H9 (cell line): ENCODE results near the gene CELF6. TPM values are rescaled to one million over a fixed set of nuclear protein-coding genes. Genes with fewer than 3 reads are reported as not detected.

Source experiments
- DNase-seq: peaks from one replicate; pipeline ENCODE4 v3.0.0-alpha.2; 2017
- H2AFZ ChIP-seq: one replicate; pipeline ENCODE4 v1.6.1; 2013; ENCODE audit warnings: mild to moderate bottlenecking, low read length, control low read depth, moderate library complexity
- H2AK5ac ChIP-seq: 2 replicates; pipeline ENCODE4 v1.6.1; 2013; ENCODE audit warnings: low read length, control low read depth, mixed read lengths; ENCODE audit not compliant: insufficient read length
- H2BK120ac ChIP-seq: one replicate; pipeline ENCODE4 v1.6.1; 2013; ENCODE audit warnings: low read depth, mild to moderate bottlenecking, low read length, control low read depth, inconsistent platforms; ENCODE audit not compliant: poor library complexity, severe bottlenecking
- H2BK12ac ChIP-seq: 2 replicates; pipeline ENCODE4 v1.6.1; 2013; ENCODE audit warnings: low read length, control low read depth, mixed read lengths, low read depth; ENCODE audit not compliant: insufficient read length
- H2BK15ac ChIP-seq: 2 replicates; pipeline ENCODE4 v1.6.1; 2013; ENCODE audit warnings: low read depth, low read length, control low read depth
- H2BK20ac ChIP-seq: one replicate; pipeline ENCODE4 v1.6.1; 2013; ENCODE audit warnings: low read depth, mild to moderate bottlenecking, low read length, control low read depth, inconsistent platforms; ENCODE audit not compliant: poor library complexity, severe bottlenecking
- H2BK5ac ChIP-seq: 2 replicates; pipeline ENCODE4 v1.6.1; 2013; ENCODE audit warnings: low read length, control low read depth, mixed read lengths; ENCODE audit not compliant: insufficient read length
- H3K14ac ChIP-seq: 2 replicates; pipeline ENCODE4 v1.6.1; 2013; ENCODE audit warnings: low read length, control low read depth; ENCODE audit not compliant: insufficient read depth
- H3K18ac ChIP-seq: 2 replicates; pipeline ENCODE4 v1.6.1; 2013; ENCODE audit warnings: low read depth, mild to moderate bottlenecking, mixed read lengths, low read length, control low read depth; ENCODE audit not compliant: insufficient read length
- H3K23ac ChIP-seq: 2 replicates; pipeline ENCODE4 v1.6.1; 2013; ENCODE audit warnings: low read length, control low read depth, mixed read lengths, low read depth; ENCODE audit not compliant: insufficient read length
- H3K23me2 ChIP-seq: 2 replicates; pipeline ENCODE4 v1.6.1; 2013; ENCODE audit warnings: low read depth, mild to moderate bottlenecking, mixed read lengths, low read length, control low read depth; ENCODE audit not compliant: insufficient read length, poor library complexity, severe bottlenecking
- H3K27ac ChIP-seq: 2 replicates; pipeline ENCODE4 v1.5.1; 2013; ENCODE audit warnings: low read length, control low read depth, mixed read lengths, low read depth; ENCODE audit not compliant: insufficient read length
- H3K27me3 ChIP-seq: 2 replicates; pipeline ENCODE4 v1.6.1; 2013; ENCODE audit warnings: low read length, control low read depth, inconsistent platforms; ENCODE audit not compliant: insufficient read depth
- H3K4ac ChIP-seq: 2 replicates; pipeline ENCODE4 v1.6.1; 2013; ENCODE audit warnings: low read depth, mild to moderate bottlenecking, control low read depth, inconsistent platforms, low read length, moderate library complexity
- H3K4me1 ChIP-seq: 2 replicates; pipeline ENCODE4 v1.6.1; 2013; ENCODE audit warnings: low read length, control low read depth, inconsistent platforms; ENCODE audit not compliant: insufficient read depth
- H3K4me2 ChIP-seq: 2 replicates; pipeline ENCODE4 v1.6.1; 2013; ENCODE audit warnings: low read length, control low read depth, mixed read lengths; ENCODE audit not compliant: insufficient read length, insufficient read depth
- H3K56ac ChIP-seq: 2 replicates; pipeline ENCODE4 v1.6.1; 2013; ENCODE audit warnings: low read depth, mild to moderate bottlenecking, mixed read lengths, low read length, control low read depth; ENCODE audit not compliant: insufficient read length
- H3K79me1 ChIP-seq: 2 replicates; pipeline ENCODE4 v1.6.1; 2013; ENCODE audit warnings: low read depth, mild to moderate bottlenecking, moderate library complexity, low read length, control low read depth, inconsistent platforms; ENCODE audit not compliant: insufficient read depth, poor library complexity, severe bottlenecking
- H3K79me2 ChIP-seq: 2 replicates; pipeline ENCODE4 v1.6.1; 2013; ENCODE audit warnings: low read length, control low read depth, inconsistent platforms; ENCODE audit not compliant: insufficient read depth
- H3K9ac ChIP-seq: 2 replicates; pipeline ENCODE4 v1.6.1; 2013; ENCODE audit warnings: low read length, control low read depth, mixed read lengths; ENCODE audit not compliant: insufficient read length; ENCODE audit errors: extremely low read depth
- H3K9me3 ChIP-seq: one replicate; pipeline ENCODE4 v1.6.1; 2013; ENCODE audit warnings: low read depth, low read length, inconsistent platforms; ENCODE audit not compliant: control insufficient read depth
- H3T11ph ChIP-seq: one replicate; pipeline ENCODE4 v1.6.1; 2013; ENCODE audit warnings: mild to moderate bottlenecking, low read length, control low read depth, inconsistent platforms
- H4K20me1 ChIP-seq: one replicate; pipeline ENCODE4 v1.6.1; 2013; ENCODE audit not compliant: control insufficient read depth, insufficient read length, insufficient read depth
- H4K5ac ChIP-seq: 2 replicates; pipeline ENCODE4 v1.6.1; 2013; ENCODE audit warnings: low read depth, mild to moderate bottlenecking, mixed read lengths, low read length, control low read depth; ENCODE audit not compliant: insufficient read length
- H4K8ac ChIP-seq: replicated peaks from 2 replicates; pipeline ENCODE4 v1.6.1; 2013; ENCODE audit warnings: low read length, control low read depth, mixed read lengths, low read depth; ENCODE audit not compliant: insufficient read length
- H4K91ac ChIP-seq: 2 replicates; pipeline ENCODE4 v1.6.1; 2013; ENCODE audit warnings: low read depth, mild to moderate bottlenecking, moderate library complexity, mixed read lengths, low read length, control low read depth; ENCODE audit not compliant: insufficient read length
- H3K27ac Mint-ChIP-seq, 3 experiments: 2 replicates in 2 of 3; 3 replicates in 1 of 3; pipeline ENCODE4 v1.8.0; 2020 to 2021; ENCODE audit warnings: mixed read lengths in 3 of 3, mild to moderate bottlenecking in 1 of 3, moderate library complexity in 1 of 3
- H3K27me3 Mint-ChIP-seq: 2 replicates; pipeline ENCODE4 v1.8.0; 2021; ENCODE audit warnings: low read depth, mild to moderate bottlenecking, moderate library complexity, mixed read lengths
- H3K36me3 Mint-ChIP-seq, 3 experiments: 2 replicates in 2 of 3; 3 replicates in 1 of 3; pipeline ENCODE4 v1.8.0; 2020 to 2021; ENCODE audit warnings: low read depth in 3 of 3, mixed read lengths in 3 of 3; ENCODE audit not compliant: insufficient read depth in 1 of 3
- H3K4me1 Mint-ChIP-seq, 2 experiments: 2 replicates each; pipeline ENCODE4 v1.8.0; 2020; ENCODE audit warnings: mixed read lengths in 2 of 2
- H3K4me3 Mint-ChIP-seq, 2 experiments: 2 replicates in 1 of 2; 3 replicates in 1 of 2; pipeline ENCODE4 v1.8.0; 2020 to 2021; ENCODE audit warnings: mild to moderate bottlenecking in 2 of 2, mixed read lengths in 2 of 2, moderate library complexity in 1 of 2
- H3K9me3 Mint-ChIP-seq, 2 experiments: 2 replicates in 1 of 2; 3 replicates in 1 of 2; pipeline ENCODE4 v1.8.0; 2020; ENCODE audit warnings: mild to moderate bottlenecking in 2 of 2, mixed read lengths in 2 of 2, moderate library complexity in 1 of 2
- WGBS: extraction: QIAGEN DNeasy Blood & Tissue Kit; methylation state at CpG from one replicate; pipeline ENCODE4 v1.1.7; 2013; ENCODE audit warnings: missing lambda C conversion rate, low lambda C conversion rate, mixed read lengths; ENCODE audit not compliant: insufficient read length; ENCODE audit errors: extremely low coverage; 5-methylcytosine and 5-hydroxymethylcytosine counted together
- total RNA-seq: library from RNA; stranded (reverse); gene quantifications from 2 replicates; pipeline ENCODE4 v1.2.1, GENCODE V29; 2021
- TF ChIP-seq, protein P1 (sequence below): fragments of 200-600 bp; sonication (generic); conservative IDR thresholded peaks from 3 replicates; pipeline ENCODE4 v1.8.0; 2021; ENCODE audit warnings: antibody characterized with exemption, mild to moderate bottlenecking

Gene CELF6
- total RNA-seq, 1 experiment from 2014 or later, result 0.13 TPM

DNA sequence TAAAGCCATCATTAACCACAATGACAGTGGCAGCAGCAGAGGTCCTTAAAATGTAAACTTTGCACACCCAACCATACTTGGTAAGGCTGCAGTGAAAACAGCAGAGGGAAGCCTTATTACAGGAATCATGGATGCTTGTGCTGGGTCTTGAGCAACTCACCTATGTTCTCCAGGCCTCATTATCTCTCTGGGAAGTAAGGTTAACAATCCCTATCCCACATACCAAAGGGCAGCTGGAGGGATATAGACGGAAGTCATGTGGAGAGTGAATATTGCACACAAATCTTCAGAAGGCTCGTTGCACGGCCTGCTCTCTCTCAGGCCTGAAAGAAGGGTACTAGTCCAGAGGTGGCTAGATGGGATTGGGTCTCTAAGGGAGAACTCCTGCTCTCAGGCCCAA lies 25.8 kb upstream of the CELF6 start:
- H4K20me1 ChIP-seq, result no peaks in the 10 kb centered on the region
- no peak overlapping the region for H4K8ac ChIP-seq
- no peak overlapping the region for H3K4me2 ChIP-seq
- H3K18ac ChIP-seq, result no peak overlapping the region
- H3K4me1 ChIP-seq, result no peaks in the 10 kb centered on the region
- no peaks in the 10 kb centered on the region for H3K9me3 ChIP-seq
- no peak overlapping the region for H2BK15ac ChIP-seq
- no peak overlapping the region for H2AK5ac ChIP-seq
- Mint-ChIP-seq H3K36me3 (peaks cover 7 to 48% (median 27%) of the 10 kb centered on the region in 3 experiments; a peak in 6 of 7 replicates), H3K9me3 (no peaks in the 10 kb centered on the region), H3K4me1 (peaks cover 7 to 10% of the 10 kb centered on the region in 2 experiments), H3K27ac (no peak overlapping the region), H3K27me3 (no peaks in the 10 kb centered on the region), H3K4me3 (no peak overlapping the region)
- no peak for DNase-seq
- H2BK12ac ChIP-seq, result no peak overlapping the region
- no peak overlapping the region for H3K14ac ChIP-seq
- no peak overlapping the region for H3K9ac ChIP-seq
- H3K23me2 ChIP-seq, result no peaks in the 10 kb centered on the region
- TF ChIP-seq, protein P1, sequence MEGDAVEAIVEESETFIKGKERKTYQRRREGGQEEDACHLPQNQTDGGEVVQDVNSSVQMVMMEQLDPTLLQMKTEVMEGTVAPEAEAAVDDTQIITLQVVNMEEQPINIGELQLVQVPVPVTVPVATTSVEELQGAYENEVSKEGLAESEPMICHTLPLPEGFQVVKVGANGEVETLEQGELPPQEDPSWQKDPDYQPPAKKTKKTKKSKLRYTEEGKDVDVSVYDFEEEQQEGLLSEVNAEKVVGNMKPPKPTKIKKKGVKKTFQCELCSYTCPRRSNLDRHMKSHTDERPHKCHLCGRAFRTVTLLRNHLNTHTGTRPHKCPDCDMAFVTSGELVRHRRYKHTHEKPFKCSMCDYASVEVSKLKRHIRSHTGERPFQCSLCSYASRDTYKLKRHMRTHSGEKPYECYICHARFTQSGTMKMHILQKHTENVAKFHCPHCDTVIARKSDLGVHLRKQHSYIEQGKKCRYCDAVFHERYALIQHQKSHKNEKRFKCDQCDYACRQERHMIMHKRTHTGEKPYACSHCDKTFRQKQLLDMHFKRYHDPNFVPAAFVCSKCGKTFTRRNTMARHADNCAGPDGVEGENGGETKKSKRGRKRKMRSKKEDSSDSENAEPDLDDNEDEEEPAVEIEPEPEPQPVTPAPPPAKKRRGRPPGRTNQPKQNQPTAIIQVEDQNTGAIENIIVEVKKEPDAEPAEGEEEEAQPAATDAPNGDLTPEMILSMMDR, result no peak
- no peaks in the 10 kb centered on the region for H3K79me2 ChIP-seq
- H3K27ac ChIP-seq, result no peak overlapping the region
- no peak overlapping the region for H3K56ac ChIP-seq
- H3K79me1 ChIP-seq, result no peaks in the 10 kb centered on the region
- no peak overlapping the region for H2BK120ac ChIP-seq
- H3K23ac ChIP-seq, result no peak overlapping the region
- no peak overlapping the region for H2AFZ ChIP-seq
- H3K27me3 ChIP-seq, result no peaks in the 10 kb centered on the region
- no peak overlapping the region for H2BK5ac ChIP-seq
- no peak overlapping the region for H4K5ac ChIP-seq
- H3T11ph ChIP-seq, result no peak overlapping the region
- no CpG with 5 or more reads among the region's 3 CpGs for WGBS
- no peak overlapping the region for H2BK20ac ChIP-seq
- H3K4ac ChIP-seq, result no peak overlapping the region
- no peak overlapping the region for H4K91ac ChIP-seq
